GM13976 (cell line): ENCODE measurements around the gene CA9.

Experiments
- DNase-seq: peaks from one replicate; pipeline ENCODE4 v3.0.0; 2012; ENCODE audit warnings: low spot score
- CTCF ChIP-seq: IDR thresholded peaks from 2 replicates; pipeline ENCODE4 v1.5.1; 2012; ENCODE audit warnings: borderline replicate concordance, mild to moderate bottlenecking; ENCODE audit not compliant: insufficient read depth; ENCODE audit errors: extremely low read depth, missing control alignments, control extremely low read depth
- in situ Hi-C: fragments of 300-500 bp; cut with MboI; formaldehyde crosslinking; loops from one replicate; pipeline ENCODE4 v1.12.0; 2022; ENCODE audit warnings: low sequenced_read_pairs, mixed read lengths, inconsistent platforms; ENCODE audit not compliant: unreplicated experiment

CA9 gene

GRCh38 chr9:35650341-35651158 lies 23.2 kb upstream of the CA9 start, which contains the start of gene SIT1:
SIT1 (minus strand) TSS chr9:35650931; CDS start chr9:35650853, 78 bp downstream.
- no peak for TF ChIP-seq CTCF
- in situ Hi-C loops, result no loop called here
- peak; percentile 72 for DNase-seq

- no peak for DNase-seq
- TF ChIP-seq CTCF, result no peak
- in situ Hi-C loops, result no loop called here
Measured at GRCh38 chr9:35651956-35652828, 21.5 kb upstream of the CA9 start.

GRCh38 chr9:35652829-35653209 lies 20.9 kb upstream of the CA9 start:
- no peak for TF ChIP-seq CTCF
- in situ Hi-C loops, result no loop called here

GRCh38 chr9:35653611-35654010 lies 20.1 kb upstream of the CA9 start:
- in situ Hi-C loops, result no loop called here
- DNase-seq, result no peak
- no peak for TF ChIP-seq CTCF

More at GRCh38 chr9:35652829-35653209, 20.9 kb upstream of the CA9 start:
- no peak for DNase-seq

- TF ChIP-seq CTCF, result no peak
- in situ Hi-C loops, result no loop called here
- no peak for DNase-seq
Measured at GRCh38 chr9:35656348-35656747, 17.4 kb upstream of the CA9 start.

GRCh38 chr9:35656831-35657545 lies 16.7 kb upstream of the CA9 start:
- TF ChIP-seq CTCF, result no peak
- in situ Hi-C loops, result no loop called here
- DNase-seq, result no peak
